ENCODE measurements around the gene KLHL22.
"Not testable (repeated sequence)": the region's sequence is repeated elsewhere in the genome, so short reads cannot be mapped to it uniquely, and the experiment has no call there.

The KLHL22 gene

DNA sequence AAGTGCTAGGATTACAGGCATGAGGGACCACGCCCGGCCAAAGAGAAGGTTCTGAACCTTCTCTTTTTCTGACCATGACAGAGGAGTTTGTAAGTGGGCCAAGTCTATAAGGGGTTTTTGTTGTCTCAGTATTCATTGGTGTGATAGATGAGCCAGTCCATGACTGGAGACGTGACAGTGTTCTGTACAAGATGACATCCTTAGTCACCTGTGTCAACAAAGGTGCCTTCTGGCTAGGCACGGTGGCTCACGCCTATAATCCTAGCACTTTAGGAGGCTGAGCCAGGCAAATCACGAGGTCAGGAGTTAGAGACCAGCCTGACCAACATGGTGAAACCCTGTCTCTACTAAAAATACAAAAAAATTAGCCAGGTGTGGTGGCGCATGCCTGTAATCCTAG is 4.2 kb upstream of the KLHL22 start:
- DNase-seq (ENCODE audit: low spot score), result no peak

- no peak for DNase-seq (ENCODE audit: low spot score)
Observed at GRCh38 chr22:20498913-20499312, 3.3 kb upstream of the KLHL22 start.

- no peak for DNase-seq (ENCODE audit: low spot score)
Observed at GRCh38 chr22:20497426-20497825, 1.8 kb upstream of the KLHL22 start.

DNA sequence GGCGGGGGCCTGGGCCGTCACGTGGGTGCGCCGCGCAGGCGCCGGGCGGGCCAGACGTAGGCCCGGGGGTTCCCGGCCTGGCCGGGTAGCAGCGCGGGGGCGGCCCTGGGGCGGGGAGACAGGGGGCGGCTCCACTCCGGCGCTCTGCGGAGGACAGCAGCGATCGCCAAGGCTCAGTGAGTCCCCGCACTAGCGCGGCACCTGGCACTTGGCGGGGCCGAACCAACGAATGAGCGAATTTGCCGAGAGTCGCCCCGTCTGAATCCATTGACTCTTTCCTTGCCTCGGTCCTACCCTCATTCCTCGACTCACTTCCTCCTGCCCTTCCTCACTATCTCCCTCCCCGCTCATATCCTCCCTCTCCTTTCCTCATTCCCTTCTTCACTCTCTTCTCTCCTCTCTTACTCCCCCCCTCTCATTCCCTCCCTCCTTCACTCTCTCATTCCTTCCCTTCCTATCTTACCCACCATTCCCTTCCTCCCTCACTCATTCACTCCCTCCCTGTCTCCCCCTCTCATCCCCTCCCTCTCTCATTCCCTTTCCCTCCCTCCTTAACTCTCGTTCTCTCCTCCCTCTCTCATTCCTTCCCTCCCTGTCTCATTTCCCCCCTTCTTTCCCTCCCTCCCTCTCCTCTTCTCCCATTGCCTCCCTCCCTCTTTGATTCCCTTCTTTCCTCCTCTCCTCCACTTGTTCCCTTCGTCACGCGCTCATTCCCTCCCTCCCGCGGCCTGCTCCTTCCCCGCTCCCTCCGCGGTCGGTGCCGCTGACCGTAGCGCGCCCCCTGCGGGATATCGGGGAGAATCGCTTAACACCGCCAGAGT is 476 bp upstream of the KLHL22 start:
- peak; percentile 99 for DNase-seq (ENCODE audit: low spot score)

- DNase-seq (ENCODE audit: low spot score), result no peak
Observed at GRCh38 chr22:20491346-20491745, 4.2 kb downstream of the KLHL22 start.

- DNase-seq (ENCODE audit: low spot score), result no peak
Observed at GRCh38 chr22:20490941-20491307, 4.7 kb downstream of the KLHL22 start.

- no peak for DNase-seq (ENCODE audit: low spot score)
Observed at GRCh38 chr22:20490183-20490940, 5.2 kb downstream of the KLHL22 start.

GRCh38 chr22:20488946-20489345 is 6.6 kb downstream of the KLHL22 start:
- no peak for DNase-seq (ENCODE audit: low spot score)

- no peak for DNase-seq (ENCODE audit: low spot score)
Observed at GRCh38 chr22:20487715-20488114, 7.9 kb downstream of the KLHL22 start.

- DNase-seq (ENCODE audit: low spot score), result no peak
Observed at GRCh38 chr22:20486229-20486628, 9.4 kb downstream of the KLHL22 start.

- no peak for DNase-seq (ENCODE audit: low spot score)
Observed at GRCh38 chr22:20484948-20485683, 10.5 kb downstream of the KLHL22 start.

DNA sequence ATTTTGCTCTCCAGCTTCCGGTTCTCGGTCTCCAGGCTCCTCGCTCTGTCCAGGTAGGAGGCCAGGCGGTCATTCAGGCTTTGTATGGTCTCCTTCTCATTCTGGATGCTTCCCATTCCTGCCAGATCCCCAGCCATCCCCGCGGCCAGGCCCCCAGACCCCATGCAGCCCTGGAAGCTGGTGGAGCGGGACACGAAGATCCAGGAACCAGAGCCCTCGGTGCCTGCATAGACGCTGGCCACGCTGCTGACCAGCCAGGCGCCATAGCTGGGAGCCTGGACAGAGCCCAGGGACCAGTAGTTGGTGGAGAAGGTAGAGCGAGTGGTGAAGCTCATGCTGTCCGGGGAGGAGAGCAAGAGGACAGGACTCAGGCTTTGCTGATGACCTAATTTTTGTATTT is 11.8 kb downstream of the KLHL22 start:
- DNase-seq (ENCODE audit: low spot score), result no peak

DNA sequence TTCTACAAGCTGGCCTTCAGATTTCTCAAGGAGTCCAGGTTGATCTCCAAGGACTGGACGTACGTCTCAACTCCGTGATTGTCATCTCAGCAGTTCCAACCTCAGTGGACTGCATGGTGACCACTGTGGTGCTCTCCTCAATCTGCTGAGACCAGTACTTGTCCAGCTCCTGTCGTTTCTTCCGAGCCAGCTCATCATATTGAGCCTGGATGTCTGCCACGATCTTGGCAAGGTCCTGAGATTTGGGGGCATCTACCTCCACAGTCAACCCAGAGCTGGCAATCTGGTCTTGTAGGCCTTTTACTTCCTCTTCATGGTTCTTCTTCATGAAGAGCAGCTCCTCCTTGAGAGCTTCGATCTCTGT is 12.5 kb downstream of the KLHL22 start:
- DNase-seq (ENCODE audit: low spot score), result not testable (repeated sequence)

DNA sequence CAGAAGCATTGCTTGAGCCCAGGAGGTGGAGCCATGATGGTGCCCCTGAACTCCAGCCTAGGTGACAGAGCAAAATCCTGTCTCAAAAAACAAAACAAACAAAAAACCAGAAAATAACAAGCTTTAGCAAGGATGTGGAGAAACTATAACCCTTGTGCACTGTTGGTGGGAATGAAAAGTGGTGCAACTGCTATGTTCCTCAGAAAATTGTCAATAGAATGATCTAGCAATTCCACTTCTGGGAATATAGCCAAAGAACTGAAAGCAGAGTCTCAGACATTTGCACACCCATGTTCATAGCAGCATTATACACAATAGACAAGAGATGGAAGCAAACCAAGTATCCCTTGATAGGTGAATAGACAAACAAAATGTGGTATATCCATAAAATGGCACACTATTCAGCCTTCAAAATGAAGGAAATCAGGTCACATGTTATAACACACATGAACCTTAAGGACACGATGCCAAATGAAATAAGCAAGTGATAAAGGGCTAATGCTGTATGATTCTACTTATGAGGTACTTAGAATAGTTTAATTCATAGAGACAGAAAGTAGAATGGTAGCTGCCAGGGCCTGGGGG is 15.9 kb downstream of the KLHL22 start:
- no peak for DNase-seq (ENCODE audit: low spot score)

DNA sequence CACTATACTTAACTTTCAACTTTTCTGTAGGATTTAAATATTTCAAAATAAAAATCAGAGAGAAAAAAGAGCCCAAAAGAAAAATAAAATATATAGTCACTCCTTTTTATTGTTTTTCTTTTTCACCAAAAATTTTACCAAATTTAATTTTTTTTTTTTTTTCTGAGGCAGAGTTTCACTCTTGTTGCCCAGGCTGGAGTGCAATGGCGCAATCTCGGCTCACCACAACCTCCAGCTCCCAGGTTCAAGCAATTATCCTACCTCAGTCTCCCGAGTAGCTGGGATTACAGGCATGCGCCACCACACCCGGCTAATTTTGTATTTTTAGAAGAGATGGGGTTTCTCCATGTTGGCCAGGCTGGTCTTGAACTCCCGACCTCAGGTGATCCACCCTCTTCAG is 17.5 kb downstream of the KLHL22 start:
- not testable (repeated sequence) for DNase-seq (ENCODE audit: low spot score)

DNA sequence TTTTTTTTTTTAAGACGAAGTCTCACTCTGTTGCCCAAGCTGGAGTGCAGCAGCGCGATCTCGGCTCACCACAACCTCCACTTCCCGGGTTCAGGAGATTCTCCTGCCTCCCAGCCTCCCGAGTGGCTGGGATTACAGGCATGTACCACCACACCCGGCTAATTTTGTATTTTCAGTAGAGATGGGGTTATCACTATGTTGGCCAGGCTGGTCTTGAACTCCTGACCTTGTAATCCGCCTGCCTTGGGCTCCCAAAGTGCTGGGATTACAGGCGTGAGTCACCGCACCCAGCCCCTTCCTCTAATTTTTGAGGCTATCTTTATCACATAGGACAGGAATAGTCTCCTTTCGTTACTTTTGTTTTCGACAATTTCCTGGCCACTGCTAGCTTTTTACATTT is 20.0 kb downstream of the KLHL22 start:
- not testable (repeated sequence) for DNase-seq (ENCODE audit: low spot score)

DNA sequence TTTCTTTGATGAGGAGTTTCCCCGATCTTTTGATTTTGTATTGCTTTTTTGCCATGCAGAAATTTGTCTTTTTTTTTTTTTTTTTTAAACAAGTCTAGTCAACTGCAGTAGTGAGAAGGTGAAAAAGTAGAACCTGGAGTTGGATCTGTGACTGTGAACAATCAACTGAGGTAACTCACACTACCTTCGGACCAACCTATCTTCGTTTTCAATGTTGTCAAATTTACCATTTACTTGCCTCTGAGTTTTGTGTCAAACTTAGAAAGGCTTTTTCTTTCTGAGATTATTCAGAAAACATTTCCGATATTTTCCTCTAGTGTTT is 20.5 kb downstream of the KLHL22 start:
- DNase-seq (ENCODE audit: low spot score), result no peak

DNA sequence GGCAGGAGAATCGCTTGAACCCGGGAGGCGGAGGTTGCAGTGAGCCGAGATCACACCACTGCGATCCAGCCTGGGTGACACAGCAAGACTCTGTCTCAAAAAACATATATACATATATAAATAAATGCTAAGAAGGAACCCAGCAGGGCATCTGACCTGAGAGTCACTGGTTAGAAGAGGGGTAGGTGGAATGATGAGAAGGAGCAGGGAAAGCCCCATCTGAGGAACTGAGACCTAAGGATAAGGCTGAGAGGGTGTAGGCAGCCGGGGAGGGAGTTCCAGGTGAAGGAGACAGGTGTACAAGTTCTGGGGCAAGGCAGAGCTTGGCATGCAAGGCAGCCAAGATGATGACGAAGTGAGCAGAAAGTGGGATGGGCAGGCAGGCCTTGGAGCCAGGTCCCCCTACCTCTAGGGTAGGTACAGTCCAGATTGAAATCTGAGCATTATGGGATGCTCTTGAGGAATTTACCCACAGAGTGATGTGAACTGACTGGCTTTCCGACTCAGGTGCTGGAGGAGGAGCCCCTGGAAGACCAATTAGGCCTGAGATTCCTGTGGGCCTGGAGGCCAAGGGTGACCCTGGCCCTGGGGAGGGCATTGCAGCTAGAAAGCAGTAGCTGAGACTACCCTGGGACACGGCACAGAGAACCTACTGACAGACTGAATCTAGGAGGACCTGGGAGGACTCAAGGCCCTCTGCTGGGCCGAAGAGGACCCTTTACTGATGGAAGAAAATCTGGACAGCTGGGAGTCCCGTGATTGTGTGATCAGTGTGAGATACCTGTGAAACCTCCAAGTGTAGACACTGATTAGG is 22.8 kb downstream of the KLHL22 start:
- DNase-seq (ENCODE audit: low spot score), result no peak

GRCh38 chr22:20471126-20471833 is 24.3 kb downstream of the KLHL22 start:
- DNase-seq (ENCODE audit: low spot score), result no peak

GRCh38 chr22:20470525-20470924 is 25.1 kb downstream of the KLHL22 start:
- DNase-seq (ENCODE audit: low spot score), result not testable (repeated sequence)
